ENCODE data around the gene AFP. TPM values are rescaled to one million over a fixed set of nuclear protein-coding genes. Genes with fewer than 3 reads are reported as not detected.

AFP gene
- total and polyA plus RNA-seq, 2 of the 8 experiments (the other 6 are each of a cell fraction or from before 2014, with no cell fraction given): 6.1 to 10.4 TPM

DNA sequence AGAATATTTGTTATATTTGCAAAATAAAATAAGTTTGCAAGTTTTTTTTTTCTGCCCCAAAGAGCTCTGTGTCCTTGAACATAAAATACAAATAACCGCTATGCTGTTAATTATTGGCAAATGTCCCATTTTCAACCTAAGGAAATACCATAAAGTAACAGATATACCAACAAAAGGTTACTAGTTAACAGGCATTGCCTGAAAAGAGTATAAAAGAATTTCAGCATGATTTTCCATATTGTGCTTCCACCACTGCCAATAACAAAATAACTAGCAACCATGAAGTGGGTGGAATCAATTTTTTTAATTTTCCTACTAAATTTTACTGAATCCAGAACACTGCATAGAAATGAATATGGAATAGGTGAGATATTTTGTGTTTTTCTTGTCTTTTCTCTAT is at the start of gene AFP (continued):
- TF ChIP-seq, protein P1, sequence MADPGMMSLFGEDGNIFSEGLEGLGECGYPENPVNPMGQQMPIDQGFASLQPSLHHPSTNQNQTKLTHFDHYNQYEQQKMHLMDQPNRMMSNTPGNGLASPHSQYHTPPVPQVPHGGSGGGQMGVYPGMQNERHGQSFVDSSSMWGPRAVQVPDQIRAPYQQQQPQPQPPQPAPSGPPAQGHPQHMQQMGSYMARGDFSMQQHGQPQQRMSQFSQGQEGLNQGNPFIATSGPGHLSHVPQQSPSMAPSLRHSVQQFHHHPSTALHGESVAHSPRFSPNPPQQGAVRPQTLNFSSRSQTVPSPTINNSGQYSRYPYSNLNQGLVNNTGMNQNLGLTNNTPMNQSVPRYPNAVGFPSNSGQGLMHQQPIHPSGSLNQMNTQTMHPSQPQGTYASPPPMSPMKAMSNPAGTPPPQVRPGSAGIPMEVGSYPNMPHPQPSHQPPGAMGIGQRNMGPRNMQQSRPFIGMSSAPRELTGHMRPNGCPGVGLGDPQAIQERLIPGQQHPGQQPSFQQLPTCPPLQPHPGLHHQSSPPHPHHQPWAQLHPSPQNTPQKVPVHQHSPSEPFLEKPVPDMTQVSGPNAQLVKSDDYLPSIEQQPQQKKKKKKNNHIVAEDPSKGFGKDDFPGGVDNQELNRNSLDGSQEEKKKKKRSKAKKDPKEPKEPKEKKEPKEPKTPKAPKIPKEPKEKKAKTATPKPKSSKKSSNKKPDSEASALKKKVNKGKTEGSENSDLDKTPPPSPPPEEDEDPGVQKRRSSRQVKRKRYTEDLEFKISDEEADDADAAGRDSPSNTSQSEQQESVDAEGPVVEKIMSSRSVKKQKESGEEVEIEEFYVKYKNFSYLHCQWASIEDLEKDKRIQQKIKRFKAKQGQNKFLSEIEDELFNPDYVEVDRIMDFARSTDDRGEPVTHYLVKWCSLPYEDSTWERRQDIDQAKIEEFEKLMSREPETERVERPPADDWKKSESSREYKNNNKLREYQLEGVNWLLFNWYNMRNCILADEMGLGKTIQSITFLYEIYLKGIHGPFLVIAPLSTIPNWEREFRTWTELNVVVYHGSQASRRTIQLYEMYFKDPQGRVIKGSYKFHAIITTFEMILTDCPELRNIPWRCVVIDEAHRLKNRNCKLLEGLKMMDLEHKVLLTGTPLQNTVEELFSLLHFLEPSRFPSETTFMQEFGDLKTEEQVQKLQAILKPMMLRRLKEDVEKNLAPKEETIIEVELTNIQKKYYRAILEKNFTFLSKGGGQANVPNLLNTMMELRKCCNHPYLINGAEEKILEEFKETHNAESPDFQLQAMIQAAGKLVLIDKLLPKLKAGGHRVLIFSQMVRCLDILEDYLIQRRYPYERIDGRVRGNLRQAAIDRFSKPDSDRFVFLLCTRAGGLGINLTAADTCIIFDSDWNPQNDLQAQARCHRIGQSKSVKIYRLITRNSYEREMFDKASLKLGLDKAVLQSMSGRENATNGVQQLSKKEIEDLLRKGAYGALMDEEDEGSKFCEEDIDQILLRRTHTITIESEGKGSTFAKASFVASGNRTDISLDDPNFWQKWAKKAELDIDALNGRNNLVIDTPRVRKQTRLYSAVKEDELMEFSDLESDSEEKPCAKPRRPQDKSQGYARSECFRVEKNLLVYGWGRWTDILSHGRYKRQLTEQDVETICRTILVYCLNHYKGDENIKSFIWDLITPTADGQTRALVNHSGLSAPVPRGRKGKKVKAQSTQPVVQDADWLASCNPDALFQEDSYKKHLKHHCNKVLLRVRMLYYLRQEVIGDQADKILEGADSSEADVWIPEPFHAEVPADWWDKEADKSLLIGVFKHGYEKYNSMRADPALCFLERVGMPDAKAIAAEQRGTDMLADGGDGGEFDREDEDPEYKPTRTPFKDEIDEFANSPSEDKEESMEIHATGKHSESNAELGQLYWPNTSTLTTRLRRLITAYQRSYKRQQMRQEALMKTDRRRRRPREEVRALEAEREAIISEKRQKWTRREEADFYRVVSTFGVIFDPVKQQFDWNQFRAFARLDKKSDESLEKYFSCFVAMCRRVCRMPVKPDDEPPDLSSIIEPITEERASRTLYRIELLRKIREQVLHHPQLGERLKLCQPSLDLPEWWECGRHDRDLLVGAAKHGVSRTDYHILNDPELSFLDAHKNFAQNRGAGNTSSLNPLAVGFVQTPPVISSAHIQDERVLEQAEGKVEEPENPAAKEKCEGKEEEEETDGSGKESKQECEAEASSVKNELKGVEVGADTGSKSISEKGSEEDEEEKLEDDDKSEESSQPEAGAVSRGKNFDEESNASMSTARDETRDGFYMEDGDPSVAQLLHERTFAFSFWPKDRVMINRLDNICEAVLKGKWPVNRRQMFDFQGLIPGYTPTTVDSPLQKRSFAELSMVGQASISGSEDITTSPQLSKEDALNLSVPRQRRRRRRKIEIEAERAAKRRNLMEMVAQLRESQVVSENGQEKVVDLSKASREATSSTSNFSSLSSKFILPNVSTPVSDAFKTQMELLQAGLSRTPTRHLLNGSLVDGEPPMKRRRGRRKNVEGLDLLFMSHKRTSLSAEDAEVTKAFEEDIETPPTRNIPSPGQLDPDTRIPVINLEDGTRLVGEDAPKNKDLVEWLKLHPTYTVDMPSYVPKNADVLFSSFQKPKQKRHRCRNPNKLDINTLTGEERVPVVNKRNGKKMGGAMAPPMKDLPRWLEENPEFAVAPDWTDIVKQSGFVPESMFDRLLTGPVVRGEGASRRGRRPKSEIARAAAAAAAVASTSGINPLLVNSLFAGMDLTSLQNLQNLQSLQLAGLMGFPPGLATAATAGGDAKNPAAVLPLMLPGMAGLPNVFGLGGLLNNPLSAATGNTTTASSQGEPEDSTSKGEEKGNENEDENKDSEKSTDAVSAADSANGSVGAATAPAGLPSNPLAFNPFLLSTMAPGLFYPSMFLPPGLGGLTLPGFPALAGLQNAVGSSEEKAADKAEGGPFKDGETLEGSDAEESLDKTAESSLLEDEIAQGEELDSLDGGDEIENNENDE (IDR thresholded peaks at IDR 0.05; ENCODE audit: insufficient replicate concordance, low read length): no peak
- no peak for TF ChIP-seq RBBP5 (IDR thresholded peaks at IDR 0.05; ENCODE audit: borderline replicate concordance, low read depth, low read length)
- TF ChIP-seq CTBP2 (IDR thresholded peaks at IDR 0.05; ENCODE audit: borderline replicate concordance, insufficient read depth, insufficient read length, low read length): no peak
- no peak for TF ChIP-seq BRCA1 (IDR thresholded peaks at IDR 0.05; ENCODE audit: low read depth, low read length)
- TF ChIP-seq FOSL1 (IDR thresholded peaks at IDR 0.05; ENCODE audit: insufficient read depth, low read depth, low read length): no peak
- TF ChIP-seq ZNF274 (IDR thresholded peaks at IDR 0.05; ENCODE audit: borderline replicate concordance, extremely low read depth, low read length): no peak
- TF ChIP-seq JUN (IDR thresholded peaks at IDR 0.05; ENCODE audit: low read depth, low read length): no peak
- no peak for TF ChIP-seq RXRA (IDR thresholded peaks at IDR 0.05; ENCODE audit: insufficient read depth, low read depth, low read length)
- no peak for TF ChIP-seq CEBPB (IDR thresholded peaks at IDR 0.05; ENCODE audit: low read depth, low read length)
- TF ChIP-seq, protein P2, sequence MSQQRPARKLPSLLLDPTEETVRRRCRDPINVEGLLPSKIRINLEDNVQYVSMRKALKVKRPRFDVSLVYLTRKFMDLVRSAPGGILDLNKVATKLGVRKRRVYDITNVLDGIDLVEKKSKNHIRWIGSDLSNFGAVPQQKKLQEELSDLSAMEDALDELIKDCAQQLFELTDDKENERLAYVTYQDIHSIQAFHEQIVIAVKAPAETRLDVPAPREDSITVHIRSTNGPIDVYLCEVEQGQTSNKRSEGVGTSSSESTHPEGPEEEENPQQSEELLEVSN (IDR thresholded peaks at IDR 0.05): no peak
- no peak for TF ChIP-seq KDM4A (IDR thresholded peaks at IDR 0.05; ENCODE audit: low read depth, low read length, severe bottlenecking)
